Measurements from ENCODE around the gene AP3S2. TPM values are rescaled to one million over a fixed set of nuclear protein-coding genes. Genes with fewer than 3 reads are reported as not detected.

Gene AP3S2
- total and polyA plus RNA-seq, 2 of the 13 experiments (the other 11 are each of a cell fraction or from before 2014, with no cell fraction given), result 17.6 to 44.4 TPM

DNA sequence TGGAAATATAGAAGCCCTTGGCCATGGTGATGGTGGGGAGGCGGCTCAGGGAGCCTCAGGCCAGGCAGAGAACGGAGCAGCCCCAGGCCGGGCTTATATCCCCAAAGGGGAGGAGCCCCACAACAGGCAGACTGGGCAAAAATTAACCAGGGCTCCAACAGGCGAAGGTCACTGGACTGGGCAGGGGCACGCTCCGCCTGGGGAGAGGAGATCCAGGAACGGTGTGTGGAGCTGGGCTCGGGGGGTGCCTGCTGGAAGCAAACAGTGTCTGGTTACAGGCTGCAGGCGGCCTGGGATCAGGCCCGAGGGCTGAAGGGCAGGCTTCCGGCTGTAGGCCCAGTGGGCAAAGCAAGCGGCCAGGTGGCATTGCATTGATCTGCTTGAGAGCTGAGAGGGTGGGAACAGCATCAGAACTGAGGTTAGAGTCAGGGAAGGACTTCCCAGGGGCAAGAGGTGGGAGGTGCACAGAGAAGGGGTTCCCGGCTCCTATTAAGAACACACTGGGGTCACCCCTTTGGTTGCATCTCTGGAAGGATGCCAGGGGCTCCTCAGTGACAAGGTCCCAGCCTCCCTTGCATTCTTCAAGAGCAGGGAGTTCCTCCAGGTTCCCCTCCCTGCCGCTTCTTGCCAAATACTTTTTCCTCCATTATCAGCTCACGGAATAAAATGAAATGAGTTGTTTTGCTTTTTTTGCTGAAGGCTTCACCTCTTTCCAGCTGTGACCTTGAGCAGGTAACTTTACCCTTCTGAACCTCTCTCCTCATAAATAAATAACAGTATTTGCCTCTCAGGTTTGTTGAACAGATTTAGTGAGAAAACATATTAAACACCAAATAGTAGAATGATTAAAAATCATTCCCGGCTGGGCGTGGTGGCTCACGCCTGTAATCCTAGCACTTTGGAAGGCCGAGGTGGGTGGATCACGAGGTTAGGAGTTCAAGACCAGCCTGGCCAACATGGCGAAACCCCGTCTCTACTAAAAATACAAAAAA, 86.9 kb downstream of the AP3S2 start (continued):
- TF ChIP-seq ZNF770 (CRISPR knock-in tag; IDR thresholded peaks at IDR 0.05) (0 out of 2 replicates have a peak, but pooled peaks have one; percentile 34), MTA1 (CRISPR knock-in tag; IDR thresholded peaks at IDR 0.05; ENCODE audit: borderline replicate concordance) (peak; percentile 93), TAF15 (IDR thresholded peaks at IDR 0.05; ENCODE audit: low read depth, low read length, poor library complexity, severe bottlenecking) (no peak), ZNF687 (CRISPR knock-in tag; IDR thresholded peaks at IDR 0.05) (peak; percentile 98), MXD4 (CRISPR knock-in tag; IDR thresholded peaks at IDR 0.05) (no peak; the same call in 1 of the 2 replicates), CBX5 (CRISPR knock-in tag; IDR thresholded peaks at IDR 0.05; ENCODE audit: borderline replicate concordance) (peak; percentile 84; the same call in 1 of the 2 replicates), CEBPG (CRISPR knock-in tag; IDR thresholded peaks at IDR 0.05) (peak; percentile 53), CSRNP2 (CRISPR knock-in tag; conservative IDR thresholded peaks at IDR 0.05; ENCODE audit: low read depth) (no peak), ZNF83 (CRISPR knock-in tag; IDR thresholded peaks at IDR 0.05; ENCODE audit: borderline replicate concordance) (no peak), ARNT2 (CRISPR knock-in tag; IDR thresholded peaks at IDR 0.05; ENCODE audit: low read depth) (0 out of 2 replicates have a peak, but pooled peaks have one; percentile 59), JDP2 (CRISPR knock-in tag; IDR thresholded peaks at IDR 0.05; ENCODE audit: borderline replicate concordance) (no peak), ZSCAN9 (CRISPR knock-in tag; IDR thresholded peaks at IDR 0.05; ENCODE audit: borderline replicate concordance) (peak; percentile 64; the same call in 1 of the 2 replicates)
- TF ChIP-seq, protein P1, sequence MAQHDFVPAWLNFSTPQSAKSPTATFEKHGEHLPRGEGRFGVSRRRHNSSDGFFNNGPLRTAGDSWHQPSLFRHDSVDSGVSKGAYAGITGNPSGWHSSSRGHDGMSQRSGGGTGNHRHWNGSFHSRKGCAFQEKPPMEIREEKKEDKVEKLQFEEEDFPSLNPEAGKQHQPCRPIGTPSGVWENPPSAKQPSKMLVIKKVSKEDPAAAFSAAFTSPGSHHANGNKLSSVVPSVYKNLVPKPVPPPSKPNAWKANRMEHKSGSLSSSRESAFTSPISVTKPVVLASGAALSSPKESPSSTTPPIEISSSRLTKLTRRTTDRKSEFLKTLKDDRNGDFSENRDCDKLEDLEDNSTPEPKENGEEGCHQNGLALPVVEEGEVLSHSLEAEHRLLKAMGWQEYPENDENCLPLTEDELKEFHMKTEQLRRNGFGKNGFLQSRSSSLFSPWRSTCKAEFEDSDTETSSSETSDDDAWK (CRISPR knock-in tag; IDR thresholded peaks at IDR 0.05), result no peak
- TF ChIP-seq, protein P2, sequence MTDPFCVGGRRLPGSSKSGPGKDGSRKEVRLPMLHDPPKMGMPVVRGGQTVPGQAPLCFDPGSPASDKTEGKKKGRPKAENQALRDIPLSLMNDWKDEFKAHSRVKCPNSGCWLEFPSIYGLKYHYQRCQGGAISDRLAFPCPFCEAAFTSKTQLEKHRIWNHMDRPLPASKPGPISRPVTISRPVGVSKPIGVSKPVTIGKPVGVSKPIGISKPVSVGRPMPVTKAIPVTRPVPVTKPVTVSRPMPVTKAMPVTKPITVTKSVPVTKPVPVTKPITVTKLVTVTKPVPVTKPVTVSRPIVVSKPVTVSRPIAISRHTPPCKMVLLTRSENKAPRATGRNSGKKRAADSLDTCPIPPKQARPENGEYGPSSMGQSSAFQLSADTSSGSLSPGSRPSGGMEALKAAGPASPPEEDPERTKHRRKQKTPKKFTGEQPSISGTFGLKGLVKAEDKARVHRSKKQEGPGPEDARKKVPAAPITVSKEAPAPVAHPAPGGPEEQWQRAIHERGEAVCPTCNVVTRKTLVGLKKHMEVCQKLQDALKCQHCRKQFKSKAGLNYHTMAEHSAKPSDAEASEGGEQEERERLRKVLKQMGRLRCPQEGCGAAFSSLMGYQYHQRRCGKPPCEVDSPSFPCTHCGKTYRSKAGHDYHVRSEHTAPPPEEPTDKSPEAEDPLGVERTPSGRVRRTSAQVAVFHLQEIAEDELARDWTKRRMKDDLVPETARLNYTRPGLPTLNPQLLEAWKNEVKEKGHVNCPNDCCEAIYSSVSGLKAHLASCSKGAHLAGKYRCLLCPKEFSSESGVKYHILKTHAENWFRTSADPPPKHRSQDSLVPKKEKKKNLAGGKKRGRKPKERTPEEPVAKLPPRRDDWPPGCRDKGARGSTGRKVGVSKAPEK (CRISPR knock-in tag; IDR thresholded peaks at IDR 0.05; ENCODE audit: borderline replicate concordance), result 0 out of 2 replicates have a peak, but pooled peaks have one; percentile 68

Measured in HepG2 (cell line).